Gastrocnemius medialis (tissue), 4 donors: Measurements from ENCODE around the gene FLACC1. TPM values are rescaled to one million over a fixed set of nuclear protein-coding genes. Genes with fewer than 3 reads are reported as not detected.

Experiments used
- ATAC-seq, 2 donors: fragments of 150-250 bp; one replicate each; pipeline ENCODE4 v1.9.1; 2016
- DNase-seq, 2 donors: peaks; one replicate each; pipeline ENCODE4 v3.0.0-alpha.2; 2019
- H3K27ac ChIP-seq, 4 donors: fragments of 200-600 bp; sonication (generic); 1 replicate in 1 of 4; 2 replicates in 3 of 4; pipeline ENCODE4 v1.5.1; 2016 to 2018; ENCODE audit warnings: mild to moderate bottlenecking in 2 of 4, moderate library complexity in 1 of 4
- H3K27me3 ChIP-seq, 3 donors: fragments of 200-600 bp; sonication (generic) in 2 of 3; 1 replicate in 1 of 3; 2 replicates in 2 of 3; pipeline versions ENCODE4 v1.5.1 to v1.6.0; 2016 to 2019; ENCODE audit warnings: mild to moderate bottlenecking in 1 of 3, moderate library complexity in 1 of 3
- H3K36me3 ChIP-seq, 2 donors: fragments of 200-600 bp; sonication (generic) in 1 of 2; one replicate each; pipeline ENCODE4 v1.5.1; 2017 to 2018
- H3K4me1 ChIP-seq, 2 donors: fragments of 200-600 bp; sonication (generic) in 1 of 2; one replicate each; pipeline ENCODE4 v1.5.1; 2016 to 2017; ENCODE audit warnings: mild to moderate bottlenecking in 2 of 2
- H3K4me3 ChIP-seq, 4 donors: fragments of 200-600 bp; sonication (generic) in 3 of 4; 1 replicate in 1 of 4; 2 replicates in 3 of 4; pipeline ENCODE4 v1.5.1; 2016 to 2019; ENCODE audit warnings: mild to moderate bottlenecking in 2 of 4
- H3K9me3 ChIP-seq, 3 donors: fragments of 200-600 bp; sonication (generic) in 2 of 3; 1 replicate in 1 of 3; 2 replicates in 2 of 3; pipeline ENCODE4 v1.5.1; 2016 to 2019
- CTCF ChIP-seq, 5 experiments: fragments of 450-650 bp in 3 of 5; fragments of 200-600 bp in 2 of 5; sonication (generic) in 2 of 5; IDR thresholded peaks in 4 of 5; conservative IDR thresholded peaks in 1 of 5; 1 replicate in 4 of 5; 2 replicates in 1 of 5; pipeline ENCODE4 v1.5.1; 2016 to 2019; ENCODE audit warnings: antibody characterized with exemption in 5 of 5, mild to moderate bottlenecking in 3 of 5, moderate library complexity in 3 of 5
- POLR2A ChIP-seq, 2 donors: fragments of 450-650 bp; IDR thresholded peaks; one replicate each; pipeline ENCODE4 v1.6.1; 2017; ENCODE audit warnings: antibody characterized with exemption in 2 of 2, mild to moderate bottlenecking in 2 of 2, moderate library complexity in 2 of 2
- in situ Hi-C, 4 donors: fragments of 200-750 bp; cut with MboI; loops; one replicate each; pipeline versions ENCODE4 v1.15.0 to v1.8.0; 2017; ENCODE audit warnings: low sequenced_read_pairs in 4 of 4
- intact Hi-C: fragments of 100-400 bp; cut with DNase I; formaldehyde crosslinking; loops from one replicate; pipeline ENCODE4 v1.15.1; 2023; ENCODE audit warnings: low total_unique reads
- total RNA-seq, 4 donors: library from RNA; depleted of rRNA; stranded (reverse); fragments of >200 nt; gene quantifications; one replicate each; pipeline versions ENCODE4 v1.1.0 to v1.2.3, GENCODE V29; 2016

Gene FLACC1
- total RNA-seq, 4 donors from 2014 or later, result 0.72 to 1.7 (median 1.4) TPM

DNA sequence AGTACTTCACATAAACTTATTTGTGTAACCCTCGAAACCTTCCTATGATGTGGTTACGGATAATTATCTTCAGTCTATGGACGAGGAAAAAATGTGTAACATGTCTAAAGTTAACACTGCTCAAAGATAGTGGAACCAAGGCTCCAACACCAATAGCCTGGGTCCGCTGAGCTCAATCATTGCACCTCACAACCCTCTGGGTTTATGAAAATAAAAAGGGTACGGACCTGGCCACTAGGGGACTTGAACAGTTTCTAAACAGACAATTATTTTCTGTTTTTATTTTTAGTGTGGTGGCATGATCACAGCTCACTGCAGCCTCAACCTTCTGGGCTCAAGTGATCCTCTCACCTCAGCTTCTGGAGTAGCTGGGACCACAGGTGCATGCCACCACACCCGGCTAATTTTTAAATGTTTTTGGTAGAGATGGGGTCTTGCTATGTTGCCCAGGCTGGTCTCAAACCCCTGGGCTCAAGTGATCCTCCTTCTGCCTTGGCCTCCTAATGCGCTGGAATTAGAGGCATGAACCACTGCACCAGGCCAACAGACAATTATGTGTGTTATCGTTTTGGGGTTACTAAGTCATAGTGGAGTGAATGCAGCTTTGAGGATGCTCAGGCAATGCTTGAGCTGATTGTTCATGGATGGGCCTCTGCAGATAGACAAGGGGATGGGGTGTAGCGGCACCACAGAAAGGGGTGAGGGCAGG lies 86.7 kb downstream of the FLACC1 start:
- in situ Hi-C loops, result no loop called here
- no peaks in the 10 kb centered on the region for H3K27me3 ChIP-seq
- H3K4me3 ChIP-seq, result no peak overlapping the region
- intact Hi-C loops, result no loop called here
- H3K9me3 ChIP-seq, result no peaks in the 10 kb centered on the region
- DNase-seq (no peak), ATAC-seq (no peak)
- no peaks in the 10 kb centered on the region for H3K36me3 ChIP-seq
- H3K27ac ChIP-seq, result no peak overlapping the region
- H3K4me1 ChIP-seq, result no peaks in the 10 kb centered on the region
- TF ChIP-seq POLR2A (IDR thresholded peaks at IDR 0.05) (no peak), CTCF (IDR thresholded peaks at IDR 0.05 in 4 of 5, conservative IDR thresholded peaks at IDR 0.05 in 1 of 5) (no peak)

- Histone ChIP-seq H3K36me3 (no peaks in the 10 kb centered on the region), H3K27me3 (no peaks in the 10 kb centered on the region), H3K4me3 (no peak overlapping the region), H3K27ac (no peak overlapping the region), H3K4me1 (no peaks in the 10 kb centered on the region), H3K9me3 (no peaks in the 10 kb centered on the region)
- TF ChIP-seq POLR2A (IDR thresholded peaks at IDR 0.05), result no peak
- TF ChIP-seq CTCF (IDR thresholded peaks at IDR 0.05 in 4 of 5, conservative IDR thresholded peaks at IDR 0.05 in 1 of 5), result no peak
- DNase-seq (no peak), ATAC-seq (no peak)
- intact Hi-C loops (no loop called here), in situ Hi-C loops (no loop called here)
Measured at GRCh38 chr2:201269764-201270163, 87.4 kb downstream of the FLACC1 start.

DNA sequence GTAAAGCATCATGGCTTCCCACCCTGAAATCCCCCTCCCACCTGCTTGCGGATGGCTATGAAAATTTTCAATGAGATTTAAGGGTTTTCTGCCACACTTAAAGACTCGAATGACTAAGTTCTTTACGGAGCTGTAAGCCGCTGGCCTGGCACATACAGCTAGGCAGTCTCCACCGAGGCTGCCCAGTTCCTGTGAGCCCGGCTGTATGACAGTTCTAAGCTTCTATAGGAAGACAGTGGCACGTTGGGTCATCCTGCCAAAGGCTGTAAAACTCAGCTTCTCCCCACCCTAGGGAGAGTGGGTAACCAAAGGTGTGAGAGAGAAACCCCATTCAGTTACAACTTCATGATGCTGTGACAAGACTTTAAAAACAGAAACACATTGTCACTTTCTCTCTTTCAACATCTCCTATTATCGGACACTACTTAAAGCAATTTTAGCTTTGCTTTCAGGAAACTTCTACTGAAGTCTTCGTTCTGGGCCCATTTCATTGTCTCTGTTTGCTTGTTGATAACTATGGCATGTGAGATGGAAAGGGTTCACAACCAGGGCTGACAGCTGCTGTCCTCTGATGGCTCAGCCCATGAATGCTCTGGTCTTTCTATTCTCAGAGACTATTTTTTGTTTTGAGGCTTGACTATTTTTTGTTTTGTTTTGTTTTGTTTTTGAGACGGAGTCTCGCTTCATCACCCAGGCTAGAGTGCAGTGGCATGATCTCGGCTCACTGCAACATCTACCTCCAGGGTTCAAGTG lies 89.7 kb downstream of the FLACC1 start:
- TF ChIP-seq CTCF (IDR thresholded peaks at IDR 0.05 in 4 of 5, conservative IDR thresholded peaks at IDR 0.05 in 1 of 5), result no peak
- TF ChIP-seq POLR2A (IDR thresholded peaks at IDR 0.05), result no peak
- Histone ChIP-seq H3K36me3 (no peaks in the 10 kb centered on the region), H3K4me3 (no peak overlapping the region), H3K27me3 (no peaks in the 10 kb centered on the region), H3K4me1 (no peaks in the 10 kb centered on the region), H3K27ac (no peak overlapping the region), H3K9me3 (no peaks in the 10 kb centered on the region)
- DNase-seq, result no peak
- intact Hi-C loops, result no loop called here
- ATAC-seq, result no peak
- in situ Hi-C loops, result no loop called here

GRCh38 chr2:201266629-201267028 lies 90.5 kb downstream of the FLACC1 start:
- TF ChIP-seq CTCF (IDR thresholded peaks at IDR 0.05 in 4 of 5, conservative IDR thresholded peaks at IDR 0.05 in 1 of 5) (no peak), POLR2A (IDR thresholded peaks at IDR 0.05) (no peak)
- H3K4me1 ChIP-seq, result peaks cover 0 to under 1% of the 10 kb centered on the region in 2 donors
- no peaks in the 10 kb centered on the region for H3K27me3 ChIP-seq
- no peak for DNase-seq
- no peaks in the 10 kb centered on the region for H3K36me3 ChIP-seq
- in situ Hi-C loops (no loop called here), intact Hi-C loops (no loop called here)
- no peak overlapping the region for H3K4me3 ChIP-seq
- no peak overlapping the region for H3K27ac ChIP-seq
- no peaks in the 10 kb centered on the region for H3K9me3 ChIP-seq
- no peak for ATAC-seq
